Kidney (tissue), 14 donors: ENCODE results near the gene RASA2. TPM values are rescaled to one million over a fixed set of nuclear protein-coding genes. Genes with fewer than 3 reads are reported as not detected.

Experiments used
- DNase-seq, 5 donors: peaks; one replicate each; pipeline ENCODE4 v3.0.0-alpha.2; 2013 to 2020
- FAIRE-seq: peaks from 2 replicates; lab custom pipeline; 2012; peaks lifted over from hg19 to GRCh38; lab: Jason Lieb, UNC
- H3K27ac ChIP-seq, 2 donors: one replicate each; pipeline ENCODE4 v1.7.0; 2013; ENCODE audit warnings: low read depth in 2 of 2, low read length in 2 of 2, inconsistent platforms in 1 of 2
- H3K27me3 ChIP-seq: one replicate; pipeline ENCODE4 v1.7.1; 2013; ENCODE audit warnings: low read length, inconsistent platforms; ENCODE audit not compliant: control insufficient read depth, insufficient read depth
- H3K36me3 ChIP-seq, 3 donors: one replicate each; pipeline versions ENCODE4 v1.7.0 to v1.7.1; 2013; ENCODE audit warnings: low read length in 3 of 3, control low read depth in 1 of 3, inconsistent platforms in 1 of 3; ENCODE audit not compliant: insufficient read depth in 3 of 3, control insufficient read depth in 2 of 3
- H3K4me1 ChIP-seq, 3 donors: one replicate each; pipeline versions ENCODE4 v1.7.0 to v1.7.1; 2013; ENCODE audit warnings: low read length in 3 of 3, inconsistent platforms in 1 of 3, low read depth in 1 of 3; ENCODE audit not compliant: control insufficient read depth in 2 of 3, insufficient read depth in 2 of 3
- H3K4me3 ChIP-seq, 3 donors: one replicate each; pipeline versions ENCODE4 v1.7.0 to v1.8.1; 2013; ENCODE audit warnings: low read length in 3 of 3, control low read depth in 1 of 3, inconsistent platforms in 1 of 3
- H3K9ac ChIP-seq, 3 donors: one replicate each; pipeline versions ENCODE4 v1.7.0 to v1.7.1; 2013; ENCODE audit warnings: low read length in 3 of 3, control low read depth in 1 of 3, inconsistent platforms in 1 of 3
- H3K9me3 ChIP-seq, 3 donors: one replicate each; pipeline versions ENCODE4 v1.7.0 to v1.7.1; 2013; ENCODE audit warnings: low read length in 3 of 3, control low read depth in 1 of 3, inconsistent platforms in 1 of 3; ENCODE audit not compliant: control insufficient read depth in 2 of 3, insufficient read depth in 1 of 3
- CTCF ChIP-seq: IDR thresholded peaks from 3 replicates; pipeline ENCODE4 v1.5.1; 2012; ENCODE audit warnings: mild to moderate bottlenecking, moderate library complexity, borderline replicate concordance; ENCODE audit not compliant: insufficient read depth; ENCODE audit errors: extremely low read depth
- intact Hi-C: fragments of 100-400 bp; cut with DNase I; formaldehyde crosslinking; loops from one replicate; pipeline ENCODE4 v1.11.1; 2022
- polyA plus RNA-seq: library from polyadenylated mRNA; stranded (reverse); fragments of 350-450 nt; fragmentation: Illumina TruSeq; extraction: RNeasy Lipid Tissue Mini Kit (QIAGEN cat#74804); gene quantifications from one replicate; pipeline ENCODE4 v1.2.3, GENCODE V29; 2014; ENCODE audit warnings: low read depth, low replicate concordance; ENCODE audit not compliant: insufficient read depth
- total RNA-seq: library from RNA; stranded (reverse); fragmentation: NEBNext Ultra II Directional; extraction: Animal tissue kit (Norgen Biotek cat#: 25700); gene quantifications from one replicate; pipeline ENCODE4 v1.2.1, GENCODE V29; 2021
- donor health status: control.
- donor health status: control.
- donor health status: control.
- donor health status: control.
- donor health status: control.
- donor health status: DM: yes; HTN: yes; CAD: no.
- donor health status: Normal renal cell carcinoma (clear cell type).

The RASA2 gene
- total and polyA plus RNA-seq, 2 donors from 2014 or later, result 2.2 to 29.8 TPM

- peaks cover 4% of the 10 kb centered on the region in 3 donors for H3K4me1 ChIP-seq
- TF ChIP-seq CTCF, result no peak
- H3K27me3 ChIP-seq, result no peaks in the 10 kb centered on the region
- H3K27ac ChIP-seq, result no peak overlapping the region
- no peaks in the 10 kb centered on the region for H3K9me3 ChIP-seq
- FAIRE-seq, result no peak
- no peak overlapping the region for H3K4me3 ChIP-seq
- H3K9ac ChIP-seq, result no peak overlapping the region
- DNase-seq, result no peak
- intact Hi-C loops, result no loop called here
- no peaks in the 10 kb centered on the region for H3K36me3 ChIP-seq
These were observed 2.0 kb upstream of the RASA2 start for GRCh38 chr3:141484701-141485287.

GRCh38 chr3:141485641-141486495 lies 959 bp upstream of the RASA2 start:
- peak overlapping the region; percentile 4 to 76 for H3K27ac ChIP-seq
- no peak for TF ChIP-seq CTCF
- H3K9me3 ChIP-seq, result no peaks in the 10 kb centered on the region
- H3K9ac ChIP-seq, result peak overlapping the region in 1 of 3 donors; percentile 1
- intact Hi-C loops, result no loop called here
- H3K27me3 ChIP-seq, result no peaks in the 10 kb centered on the region
- peaks cover 4% of the 10 kb centered on the region in 3 donors for H3K4me1 ChIP-seq
- no peak for FAIRE-seq
- DNase-seq, result peak in 2 of 5 donors; percentile 53 to 67
- peak overlapping the region in 2 of 3 donors; percentile 56 to 69 for H3K4me3 ChIP-seq
- no peaks in the 10 kb centered on the region for H3K36me3 ChIP-seq

GRCh38 chr3:141486496-141486745 lies 406 bp upstream of the RASA2 start:
- Histone ChIP-seq H3K36me3 (no peaks in the 10 kb centered on the region), H3K4me1 (peaks cover 4% of the 10 kb centered on the region in 3 donors), H3K4me3 (peak overlapping the region; percentile 45 to 69 (median 56)), H3K9ac (peak overlapping the region in 1 of 3 donors; percentile 1), H3K9me3 (no peaks in the 10 kb centered on the region), H3K27ac (peak overlapping the region; percentile 52 to 76), H3K27me3 (no peaks in the 10 kb centered on the region)
- TF ChIP-seq CTCF, result no peak
- no peak for FAIRE-seq
- intact Hi-C loops, result no loop called here
- DNase-seq, result peak in 1 of 5 donors; percentile 77
